SK-N-SH (cell line): Measurements from ENCODE around the gene NPY1R. TPM values are rescaled to one million over a fixed set of nuclear protein-coding genes. Genes with fewer than 3 reads are reported as not detected.

Source experiments
- CTCF ChIA-PET: fragments of 300-600, 350-600 bp; formaldehyde crosslinking; extraction: SDS; loops from one replicate; lab custom pipeline; 2021; lab: Yijun Ruan, JAX
- POLR2A ChIA-PET: fragments of 350-600 bp; sonication (Branson Sonifier 250); formaldehyde crosslinking; extraction: SDS; loops from one replicate; lab custom pipeline; 2020; ENCODE audit warnings: antibody characterized with exemption, inconsistent platforms; lab: Yijun Ruan, JAX
- DNase-seq: peaks from one replicate; pipeline ENCODE4 v3.0.0; 2012
- H2AFZ ChIP-seq: fragments of 200-600 bp; sonication (generic); 2 replicates; pipeline ENCODE4 v1.8.1; 2016; ENCODE audit warnings: antibody characterized with exemption, mild to moderate bottlenecking, low read depth
- H3F3A ChIP-seq: fragments of 200-600 bp; sonication (generic); replicated peaks from 2 replicates; pipeline ENCODE3; 2016; ENCODE audit warnings: antibody characterized with exemption, mild to moderate bottlenecking; ENCODE audit not compliant: insufficient read depth
- H3K27ac ChIP-seq, 2 experiments: fragments of 200-500 bp in 1 of 2; fragments of 200-600 bp in 1 of 2; sonication (Bioruptor generic) in 1 of 2; sonication (generic), shearing (Covaris generic) in 1 of 2; 2 replicates each; pipeline versions ENCODE4 v1.5.1 to v1.6.1; 2014 to 2016; ENCODE audit warnings: low read depth in 2 of 2, inconsistent platforms in 1 of 2, low read length in 1 of 2, mild to moderate bottlenecking in 1 of 2, mixed read lengths in 1 of 2
- H3K27me3 ChIP-seq: fragments of 200-600 bp; sonication (generic), shearing (Covaris generic); 2 replicates; pipeline ENCODE4 v1.6.1; 2016; ENCODE audit warnings: mixed run types; ENCODE audit not compliant: insufficient read depth
- H3K36me3 ChIP-seq, 2 experiments: fragments of 200-500 bp in 1 of 2; fragments of 200-600 bp in 1 of 2; sonication (Bioruptor generic) in 1 of 2; sonication (generic) in 1 of 2; replicated peaks in 1 of 2; 2 replicates each; pipeline versions ENCODE3 to v1.5.1; 2014 to 2016; ENCODE audit warnings: low read length in 1 of 2, mild to moderate bottlenecking in 1 of 2; ENCODE audit not compliant: insufficient read depth in 2 of 2, control insufficient read depth in 1 of 2
- H3K4me1 ChIP-seq, 2 experiments: fragments of 200-500 bp in 1 of 2; fragments of 200-600 bp in 1 of 2; sonication (Bioruptor generic) in 1 of 2; sonication (generic), shearing (Covaris generic) in 1 of 2; 2 replicates each; pipeline versions ENCODE4 v1.5.1 to v1.6.1; 2014 to 2016; ENCODE audit warnings: low read depth in 1 of 2, low read length in 1 of 2, mixed run types in 1 of 2; ENCODE audit not compliant: insufficient read depth in 2 of 2, control insufficient read depth in 1 of 2
- H3K4me2 ChIP-seq: fragments of 200-600 bp; sonication (generic), shearing (Covaris generic); 2 replicates; pipeline ENCODE4 v1.6.1; 2017; ENCODE audit warnings: mixed run types
- H3K4me3 ChIP-seq, 2 experiments: fragments of 200-500 bp in 1 of 2; fragments of 200-600 bp in 1 of 2; sonication (Bioruptor generic) in 1 of 2; sonication (generic), shearing (Covaris generic) in 1 of 2; 2 replicates each; pipeline versions ENCODE4 v1.5.1 to v1.8.1; 2014 to 2016; ENCODE audit warnings: low read depth in 2 of 2, inconsistent platforms in 1 of 2, low read length in 1 of 2, mild to moderate bottlenecking in 1 of 2, mixed read lengths in 1 of 2, moderate library complexity in 1 of 2
- H3K79me2 ChIP-seq: fragments of 200-600 bp; sonication (generic); 2 replicates; pipeline ENCODE4 v1.8.1; 2017; ENCODE audit warnings: mild to moderate bottlenecking; ENCODE audit not compliant: insufficient read depth
- H3K9ac ChIP-seq: fragments of 200-600 bp; sonication (generic); 2 replicates; pipeline ENCODE4 v1.6.1; 2017; ENCODE audit warnings: mixed run types
- H3K9me2 ChIP-seq: fragments of 200-600 bp; sonication (generic); 2 replicates; pipeline ENCODE4 v1.6.1; 2017; ENCODE audit warnings: mixed run types
- H3K9me3 ChIP-seq: fragments of 200-600 bp; sonication (generic); 2 replicates; pipeline ENCODE4 v1.6.1; 2017; ENCODE audit warnings: mixed run types, mild to moderate bottlenecking, moderate library complexity
- H4K20me1 ChIP-seq: fragments of 200-600 bp; sonication (generic); 2 replicates; pipeline ENCODE4 v1.6.1; 2017; ENCODE audit warnings: mild to moderate bottlenecking, mixed run types; ENCODE audit not compliant: insufficient read depth
- CHD2 ChIP-seq: fragments of 150-350 bp; IDR thresholded peaks from 2 replicates; pipeline ENCODE4 v1.6.1; 2018; ENCODE audit warnings: low read length; ENCODE audit not compliant: partially characterized antibody
- ELF1 ChIP-seq: IDR thresholded peaks from 2 replicates; pipeline ENCODE4 v1.4.0; 2012
- EP300 ChIP-seq, 2 experiments: IDR thresholded peaks; 2 replicates each; pipeline versions ENCODE4 v1.4.0 to v1.6.1; 2012; ENCODE audit warnings: borderline replicate concordance in 1 of 2, low read depth in 1 of 2, low read length in 1 of 2
- EZH2phosphoT487 ChIP-seq: fragments of 200-600 bp; sonication (generic); IDR thresholded peaks from 2 replicates; pipeline ENCODE4 v1.6.1; 2017; ENCODE audit warnings: low read depth, mixed run types, mild to moderate bottlenecking, antibody characterized with exemption, moderate library complexity, borderline replicate concordance
- FOSL2 ChIP-seq: IDR thresholded peaks from 2 replicates; pipeline ENCODE4 v1.4.0; 2012; ENCODE audit warnings: low read depth, mild to moderate bottlenecking, moderate library complexity, borderline replicate concordance
- FOXM1 ChIP-seq: IDR thresholded peaks from 2 replicates; pipeline ENCODE4 v1.4.0; 2012; ENCODE audit warnings: low read depth, mild to moderate bottlenecking
- GABPA ChIP-seq: IDR thresholded peaks from 2 replicates; pipeline ENCODE4 v1.4.0; 2012; ENCODE audit warnings: low read depth, mild to moderate bottlenecking
- GATA2 ChIP-seq: sonication (generic); formaldehyde crosslinking; IDR thresholded peaks from 2 replicates; pipeline ENCODE4 v1.5.0; 2020; ENCODE audit warnings: mild to moderate bottlenecking, missing genetic modification reagents
- MXI1 ChIP-seq: IDR thresholded peaks from 2 replicates; pipeline ENCODE4 v1.6.1; 2012; ENCODE audit warnings: mild to moderate bottlenecking, low read depth, low read length, improper control_type of control experiment
- NFIC ChIP-seq: IDR thresholded peaks from 2 replicates; pipeline ENCODE4 v1.4.0; 2012; ENCODE audit warnings: borderline replicate concordance
- POLR2AphosphoS5 ChIP-seq: IDR thresholded peaks from 2 replicates; pipeline ENCODE4 v1.6.1; 2012; ENCODE audit warnings: low read depth, low read length
- RAD21 ChIP-seq: IDR thresholded peaks from 2 replicates; pipeline ENCODE4 v1.6.1; 2012; ENCODE audit warnings: mild to moderate bottlenecking, low read length
- RFX5 ChIP-seq: IDR thresholded peaks from 2 replicates; pipeline ENCODE4 v1.6.1; 2012; ENCODE audit warnings: mild to moderate bottlenecking, improper control_type of control experiment, low read length
- RXRA ChIP-seq: IDR thresholded peaks from 2 replicates; pipeline ENCODE4 v1.4.0; 2012; ENCODE audit warnings: low read depth, mild to moderate bottlenecking, borderline replicate concordance
- SIN3A ChIP-seq: IDR thresholded peaks from 2 replicates; pipeline ENCODE4 v1.6.1; 2012; ENCODE audit warnings: low read depth, mild to moderate bottlenecking, low read length, moderate library complexity, borderline replicate concordance
- SMC3 ChIP-seq: IDR thresholded peaks from 2 replicates; pipeline ENCODE4 v1.6.1; 2012; ENCODE audit warnings: low read depth, low read length, improper control_type of control experiment
- TAF1 ChIP-seq: IDR thresholded peaks from 2 replicates; pipeline ENCODE4 v1.6.1; 2012; ENCODE audit warnings: low read depth, mild to moderate bottlenecking, low read length, moderate library complexity, borderline replicate concordance
- TCF12 ChIP-seq: IDR thresholded peaks from 2 replicates; pipeline ENCODE4 v1.4.0; 2012
- TEAD4 ChIP-seq: IDR thresholded peaks from 2 replicates; pipeline ENCODE4 v1.4.0; 2012; ENCODE audit warnings: mild to moderate bottlenecking, borderline replicate concordance; ENCODE audit not compliant: insufficient read depth
- YY1 ChIP-seq: IDR thresholded peaks from 2 replicates; pipeline ENCODE4 v1.4.0; 2012; ENCODE audit warnings: low read depth, mild to moderate bottlenecking
- WGBS: methylation state at CpG from one replicate; pipeline ENCODE4 v1.1.6; 2017; ENCODE audit warnings: low lambda C conversion rate; 5-methylcytosine and 5-hydroxymethylcytosine counted together
- polyA plus RNA-seq, 3 experiments: library from polyadenylated mRNA; depleted of rRNA; stranded (reverse); fragments of >200 nt; gene quantifications; 2 replicates each; pipeline ENCODE4 v1.2.3, GENCODE V29; 2012
- TF ChIP-seq, protein P1 (sequence below): IDR thresholded peaks from 2 replicates; pipeline ENCODE4 v1.4.0; 2012; ENCODE audit warnings: low read depth, borderline replicate concordance
- TF ChIP-seq, protein P2 (sequence below): IDR thresholded peaks from 2 replicates; pipeline ENCODE4 v1.4.0; 2012; ENCODE audit warnings: low read depth
- TF ChIP-seq, protein P3 (sequence below): IDR thresholded peaks from 2 replicates; pipeline ENCODE4; 2012
- TF ChIP-seq, protein P4 (sequence below): IDR thresholded peaks from 2 replicates; pipeline ENCODE4 v1.4.0; 2012; ENCODE audit warnings: low read depth, borderline replicate concordance

NPY1R gene
- polyA plus RNA-seq, 1 of the 3 experiments (the other 2 are of a cell fraction): not detected

DNA sequence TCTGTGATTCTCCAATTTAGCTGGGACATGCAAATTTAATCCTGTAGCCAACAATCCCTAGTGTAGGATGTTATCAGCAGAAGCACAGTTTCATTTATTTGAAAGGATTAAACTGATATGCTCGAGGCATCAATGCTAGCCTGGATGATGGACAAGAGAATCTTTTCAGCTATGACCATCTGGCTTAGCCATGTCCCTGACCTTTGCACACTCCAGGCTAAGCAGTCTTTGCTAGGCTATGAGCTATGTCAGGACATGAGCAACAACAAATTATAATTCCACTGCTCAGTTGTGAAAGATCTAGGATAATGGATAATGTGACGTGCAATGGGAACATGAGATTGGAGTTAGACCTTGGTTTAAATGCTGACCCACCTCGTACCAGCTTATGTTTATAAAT is 32.0 kb downstream of the NPY1R start:
- WGBS: 1% methylated on average over 3 of the region's 3 CpGs
- Histone ChIP-seq H3K79me2 (no peaks in the 10 kb centered on the region), H2AFZ (no peak overlapping the region), H3K4me1 (no peaks in the 10 kb centered on the region), H3K9me3 (no peaks in the 10 kb centered on the region), H3K9me2 (no peaks in the 10 kb centered on the region), H3K4me3 (no peak overlapping the region), H3F3A (no peaks in the 10 kb centered on the region), H3K27me3 (no peaks in the 10 kb centered on the region), H3K27ac (no peak overlapping the region), H3K4me2 (no peak overlapping the region), H3K36me3 (no peaks in the 10 kb centered on the region), H3K9ac (no peak overlapping the region), H4K20me1 (no peaks in the 10 kb centered on the region)
- POLR2A ChIA-PET: no interaction called here
- CTCF ChIA-PET: no interaction called here
- no peak for DNase-seq
- TF ChIP-seq YY1 (no peak), POLR2AphosphoS5 (no peak), EP300 (IDR thresholded peaks at IDR 0.05; ENCODE audit: borderline replicate concordance in 1 of 2, low read depth in 1 of 2, low read length in 1 of 2) (no peak), SMC3 (no peak), GABPA (no peak), SIN3A (no peak), FOSL2 (no peak), NFIC (no peak), RAD21 (no peak), ELF1 (no peak), TCF12 (no peak), RXRA (no peak), TEAD4 (no peak), CHD2 (no peak), EZH2phosphoT487 (no peak), RFX5 (no peak), FOXM1 (no peak)
- TF ChIP-seq, protein P1, sequence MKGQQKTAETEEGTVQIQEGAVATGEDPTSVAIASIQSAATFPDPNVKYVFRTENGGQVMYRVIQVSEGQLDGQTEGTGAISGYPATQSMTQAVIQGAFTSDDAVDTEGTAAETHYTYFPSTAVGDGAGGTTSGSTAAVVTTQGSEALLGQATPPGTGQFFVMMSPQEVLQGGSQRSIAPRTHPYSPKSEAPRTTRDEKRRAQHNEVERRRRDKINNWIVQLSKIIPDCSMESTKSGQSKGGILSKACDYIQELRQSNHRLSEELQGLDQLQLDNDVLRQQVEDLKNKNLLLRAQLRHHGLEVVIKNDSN: no peak
- TF ChIP-seq, protein P2, sequence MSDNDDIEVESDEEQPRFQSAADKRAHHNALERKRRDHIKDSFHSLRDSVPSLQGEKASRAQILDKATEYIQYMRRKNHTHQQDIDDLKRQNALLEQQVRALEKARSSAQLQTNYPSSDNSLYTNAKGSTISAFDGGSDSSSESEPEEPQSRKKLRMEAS: no peak
- TF ChIP-seq, protein P3, sequence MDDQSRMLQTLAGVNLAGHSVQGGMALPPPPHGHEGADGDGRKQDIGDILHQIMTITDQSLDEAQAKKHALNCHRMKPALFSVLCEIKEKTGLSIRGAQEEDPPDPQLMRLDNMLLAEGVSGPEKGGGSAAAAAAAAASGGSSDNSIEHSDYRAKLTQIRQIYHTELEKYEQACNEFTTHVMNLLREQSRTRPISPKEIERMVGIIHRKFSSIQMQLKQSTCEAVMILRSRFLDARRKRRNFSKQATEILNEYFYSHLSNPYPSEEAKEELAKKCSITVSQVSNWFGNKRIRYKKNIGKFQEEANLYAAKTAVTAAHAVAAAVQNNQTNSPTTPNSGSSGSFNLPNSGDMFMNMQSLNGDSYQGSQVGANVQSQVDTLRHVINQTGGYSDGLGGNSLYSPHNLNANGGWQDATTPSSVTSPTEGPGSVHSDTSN: no peak

DNA sequence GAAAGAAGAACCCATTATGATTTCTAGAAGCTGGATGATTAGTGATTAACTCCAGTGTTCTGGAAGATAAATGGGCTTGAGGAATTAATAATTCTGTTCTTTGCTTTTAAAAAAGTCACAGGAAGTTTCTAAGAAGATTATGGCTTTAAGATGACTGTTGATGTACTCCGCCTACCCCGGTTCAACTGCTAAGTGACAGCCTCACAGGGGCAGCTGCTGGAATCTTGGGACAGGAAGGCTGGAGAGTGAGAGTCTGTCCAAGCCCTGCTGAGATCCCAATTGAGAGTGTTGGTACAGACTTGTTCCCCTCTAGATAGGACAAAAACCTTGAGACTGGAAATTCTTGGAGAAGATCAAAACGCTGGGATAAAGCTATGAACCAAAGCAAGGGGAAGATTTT is 37.3 kb downstream of the NPY1R start:
- WGBS: 2% methylated on average over 3 of the region's 3 CpGs
- Histone ChIP-seq H2AFZ (no peak overlapping the region), H3K4me1 (no peaks in the 10 kb centered on the region), H3K4me2 (no peak overlapping the region), H3K9me2 (no peaks in the 10 kb centered on the region), H3K79me2 (no peaks in the 10 kb centered on the region), H3K4me3 (no peak overlapping the region), H3K27me3 (peaks cover 7% of the 10 kb centered on the region; the same call in 1 of the 2 replicates), H3K9me3 (no peaks in the 10 kb centered on the region), H3K9ac (no peak overlapping the region), H4K20me1 (no peaks in the 10 kb centered on the region), H3F3A (no peaks in the 10 kb centered on the region), H3K36me3 (no peaks in the 10 kb centered on the region), H3K27ac (no peak overlapping the region)
- POLR2A ChIA-PET: no interaction called here
- CTCF ChIA-PET: no interaction called here
- DNase-seq: no peak
- TF ChIP-seq YY1: no peak
- no peak for TF ChIP-seq TAF1
- TF ChIP-seq, protein P1: no peak
- no peak for TF ChIP-seq MXI1
- TF ChIP-seq SIN3A: no peak
- no peak for TF ChIP-seq NFIC
- TF ChIP-seq, protein P3: no peak
- TF ChIP-seq, protein P4, sequence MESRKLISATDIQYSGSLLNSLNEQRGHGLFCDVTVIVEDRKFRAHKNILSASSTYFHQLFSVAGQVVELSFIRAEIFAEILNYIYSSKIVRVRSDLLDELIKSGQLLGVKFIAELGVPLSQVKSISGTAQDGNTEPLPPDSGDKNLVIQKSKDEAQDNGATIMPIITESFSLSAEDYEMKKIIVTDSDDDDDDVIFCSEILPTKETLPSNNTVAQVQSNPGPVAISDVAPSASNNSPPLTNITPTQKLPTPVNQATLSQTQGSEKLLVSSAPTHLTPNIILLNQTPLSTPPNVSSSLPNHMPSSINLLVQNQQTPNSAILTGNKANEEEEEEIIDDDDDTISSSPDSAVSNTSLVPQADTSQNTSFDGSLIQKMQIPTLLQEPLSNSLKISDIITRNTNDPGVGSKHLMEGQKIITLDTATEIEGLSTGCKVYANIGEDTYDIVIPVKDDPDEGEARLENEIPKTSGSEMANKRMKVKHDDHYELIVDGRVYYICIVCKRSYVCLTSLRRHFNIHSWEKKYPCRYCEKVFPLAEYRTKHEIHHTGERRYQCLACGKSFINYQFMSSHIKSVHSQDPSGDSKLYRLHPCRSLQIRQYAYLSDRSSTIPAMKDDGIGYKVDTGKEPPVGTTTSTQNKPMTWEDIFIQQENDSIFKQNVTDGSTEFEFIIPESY: no peak
- TF ChIP-seq GATA2 (CRISPR knock-in tag): no peak
- TF ChIP-seq RFX5: no peak
